Kidney (tissue), 14 donors: ENCODE results near the gene ABCA6. TPM values are rescaled to one million over a fixed set of nuclear protein-coding genes. Genes with fewer than 3 reads are reported as not detected.

Source experiments
- DNase-seq, 5 donors: peaks; one replicate each; pipeline ENCODE4 v3.0.0-alpha.2; 2013 to 2020
- FAIRE-seq: peaks from 2 replicates; lab custom pipeline; 2012; peaks lifted over from hg19 to GRCh38; lab: Jason Lieb, UNC
- H3K27ac ChIP-seq, 2 donors: one replicate each; pipeline ENCODE4 v1.7.0; 2013; ENCODE audit warnings: low read depth in 2 of 2, low read length in 2 of 2, inconsistent platforms in 1 of 2
- H3K27me3 ChIP-seq: one replicate; pipeline ENCODE4 v1.7.1; 2013; ENCODE audit warnings: low read length, inconsistent platforms; ENCODE audit not compliant: control insufficient read depth, insufficient read depth
- H3K36me3 ChIP-seq, 3 donors: one replicate each; pipeline versions ENCODE4 v1.7.0 to v1.7.1; 2013; ENCODE audit warnings: low read length in 3 of 3, control low read depth in 1 of 3, inconsistent platforms in 1 of 3; ENCODE audit not compliant: insufficient read depth in 3 of 3, control insufficient read depth in 2 of 3
- H3K4me1 ChIP-seq, 3 donors: one replicate each; pipeline versions ENCODE4 v1.7.0 to v1.7.1; 2013; ENCODE audit warnings: low read length in 3 of 3, inconsistent platforms in 1 of 3, low read depth in 1 of 3; ENCODE audit not compliant: control insufficient read depth in 2 of 3, insufficient read depth in 2 of 3
- H3K4me3 ChIP-seq, 3 donors: one replicate each; pipeline versions ENCODE4 v1.7.0 to v1.8.1; 2013; ENCODE audit warnings: low read length in 3 of 3, control low read depth in 1 of 3, inconsistent platforms in 1 of 3
- H3K9ac ChIP-seq, 3 donors: one replicate each; pipeline versions ENCODE4 v1.7.0 to v1.7.1; 2013; ENCODE audit warnings: low read length in 3 of 3, control low read depth in 1 of 3, inconsistent platforms in 1 of 3
- H3K9me3 ChIP-seq, 3 donors: one replicate each; pipeline versions ENCODE4 v1.7.0 to v1.7.1; 2013; ENCODE audit warnings: low read length in 3 of 3, control low read depth in 1 of 3, inconsistent platforms in 1 of 3; ENCODE audit not compliant: control insufficient read depth in 2 of 3, insufficient read depth in 1 of 3
- intact Hi-C: fragments of 100-400 bp; cut with DNase I; formaldehyde crosslinking; loops from one replicate; pipeline ENCODE4 v1.11.1; 2022
- polyA plus RNA-seq: library from polyadenylated mRNA; stranded (reverse); fragments of 350-450 nt; fragmentation: Illumina TruSeq; extraction: RNeasy Lipid Tissue Mini Kit (QIAGEN cat#74804); gene quantifications from one replicate; pipeline ENCODE4 v1.2.3, GENCODE V29; 2014; ENCODE audit warnings: low read depth, low replicate concordance; ENCODE audit not compliant: insufficient read depth
- total RNA-seq: library from RNA; stranded (reverse); fragmentation: NEBNext Ultra II Directional; extraction: Animal tissue kit (Norgen Biotek cat#: 25700); gene quantifications from one replicate; pipeline ENCODE4 v1.2.1, GENCODE V29; 2021
- TF ChIP-seq, protein P1 (sequence below): IDR thresholded peaks from 3 replicates; pipeline ENCODE4 v1.5.1; 2012; ENCODE audit warnings: mild to moderate bottlenecking, moderate library complexity, borderline replicate concordance; ENCODE audit not compliant: insufficient read depth; ENCODE audit errors: extremely low read depth
- donor health status: control.
- donor health status: control.
- donor health status: control.
- donor health status: control.
- donor health status: control.
- donor health status: DM: yes; HTN: yes; CAD: no.
- donor health status: Normal renal cell carcinoma (clear cell type).

Gene ABCA6
- total and polyA plus RNA-seq, 2 donors from 2014 or later = 2.9 to 7.6 TPM

DNA sequence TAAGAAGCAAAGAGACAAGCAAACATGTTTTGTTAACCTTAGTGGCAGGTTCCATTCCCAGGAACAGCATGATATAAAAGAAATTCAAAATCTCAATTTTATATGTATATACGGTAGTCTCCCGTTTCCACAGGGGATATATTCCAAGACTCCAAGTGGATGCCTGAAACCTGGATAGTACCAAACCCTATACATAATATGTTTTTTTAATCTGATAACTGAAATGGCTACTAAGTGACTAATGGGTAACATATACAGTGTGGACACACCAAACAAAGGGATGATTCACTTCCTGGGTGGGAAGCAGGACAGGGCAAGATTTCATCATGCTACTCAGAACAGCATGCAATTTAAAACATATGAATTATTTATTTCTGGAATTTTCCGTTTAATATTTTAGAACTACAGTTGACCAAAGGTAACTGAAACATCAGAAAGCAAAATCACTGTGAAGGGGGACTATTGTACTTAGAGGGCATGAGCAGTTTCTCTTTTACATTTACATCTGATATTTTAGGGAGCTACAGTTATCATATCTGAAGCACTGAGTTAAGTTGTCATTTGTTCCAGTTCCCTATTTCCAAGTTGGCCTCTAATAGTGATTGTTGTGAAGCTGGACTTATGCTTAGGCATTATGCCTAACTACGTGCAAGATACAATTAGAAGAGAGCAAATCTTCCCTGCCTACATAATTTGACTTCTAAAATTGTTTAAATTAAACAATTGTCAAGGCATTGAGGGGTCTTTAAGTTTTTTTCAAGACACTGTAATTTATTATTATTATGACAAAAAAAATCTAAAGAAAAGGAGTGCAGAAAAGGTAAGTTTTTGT lies 34.1 kb upstream of the ABCA6 start:
- TF ChIP-seq, protein P1, sequence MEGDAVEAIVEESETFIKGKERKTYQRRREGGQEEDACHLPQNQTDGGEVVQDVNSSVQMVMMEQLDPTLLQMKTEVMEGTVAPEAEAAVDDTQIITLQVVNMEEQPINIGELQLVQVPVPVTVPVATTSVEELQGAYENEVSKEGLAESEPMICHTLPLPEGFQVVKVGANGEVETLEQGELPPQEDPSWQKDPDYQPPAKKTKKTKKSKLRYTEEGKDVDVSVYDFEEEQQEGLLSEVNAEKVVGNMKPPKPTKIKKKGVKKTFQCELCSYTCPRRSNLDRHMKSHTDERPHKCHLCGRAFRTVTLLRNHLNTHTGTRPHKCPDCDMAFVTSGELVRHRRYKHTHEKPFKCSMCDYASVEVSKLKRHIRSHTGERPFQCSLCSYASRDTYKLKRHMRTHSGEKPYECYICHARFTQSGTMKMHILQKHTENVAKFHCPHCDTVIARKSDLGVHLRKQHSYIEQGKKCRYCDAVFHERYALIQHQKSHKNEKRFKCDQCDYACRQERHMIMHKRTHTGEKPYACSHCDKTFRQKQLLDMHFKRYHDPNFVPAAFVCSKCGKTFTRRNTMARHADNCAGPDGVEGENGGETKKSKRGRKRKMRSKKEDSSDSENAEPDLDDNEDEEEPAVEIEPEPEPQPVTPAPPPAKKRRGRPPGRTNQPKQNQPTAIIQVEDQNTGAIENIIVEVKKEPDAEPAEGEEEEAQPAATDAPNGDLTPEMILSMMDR = no peak
- no peak overlapping the region for H3K4me3 ChIP-seq
- no peak for FAIRE-seq
- no peaks in the 10 kb centered on the region for H3K27me3 ChIP-seq
- no peaks in the 10 kb centered on the region for H3K4me1 ChIP-seq
- intact Hi-C loops = no loop called here
- no peak for DNase-seq
- H3K27ac ChIP-seq = no peak overlapping the region
- H3K36me3 ChIP-seq = no peaks in the 10 kb centered on the region
- H3K9me3 ChIP-seq = no peaks in the 10 kb centered on the region
- no peak overlapping the region for H3K9ac ChIP-seq

DNA sequence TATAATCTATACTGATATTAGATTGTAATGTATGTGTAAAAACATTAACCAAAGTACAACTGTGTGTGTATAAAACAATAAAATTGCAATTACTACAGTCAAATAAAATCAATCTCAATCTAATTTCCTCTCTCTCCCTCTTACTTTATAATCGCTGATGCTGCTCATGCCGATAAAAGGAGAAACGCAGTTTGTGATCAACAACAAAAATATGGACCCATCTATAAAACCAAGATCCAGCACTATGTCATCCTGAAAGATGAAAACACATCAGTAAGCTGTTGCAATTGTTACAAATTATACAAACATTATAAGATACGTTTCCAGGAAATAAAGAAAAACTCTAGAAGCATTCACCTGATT lies 33.5 kb upstream of the ABCA6 start:
- TF ChIP-seq, protein P1 = no peak
- intact Hi-C loops = no loop called here
- Histone ChIP-seq H3K27me3 (no peaks in the 10 kb centered on the region), H3K9ac (no peak overlapping the region), H3K9me3 (no peaks in the 10 kb centered on the region), H3K36me3 (no peaks in the 10 kb centered on the region), H3K4me3 (no peak overlapping the region), H3K27ac (no peak overlapping the region), H3K4me1 (no peaks in the 10 kb centered on the region)
- DNase-seq (no peak), FAIRE-seq (no peak)

DNA sequence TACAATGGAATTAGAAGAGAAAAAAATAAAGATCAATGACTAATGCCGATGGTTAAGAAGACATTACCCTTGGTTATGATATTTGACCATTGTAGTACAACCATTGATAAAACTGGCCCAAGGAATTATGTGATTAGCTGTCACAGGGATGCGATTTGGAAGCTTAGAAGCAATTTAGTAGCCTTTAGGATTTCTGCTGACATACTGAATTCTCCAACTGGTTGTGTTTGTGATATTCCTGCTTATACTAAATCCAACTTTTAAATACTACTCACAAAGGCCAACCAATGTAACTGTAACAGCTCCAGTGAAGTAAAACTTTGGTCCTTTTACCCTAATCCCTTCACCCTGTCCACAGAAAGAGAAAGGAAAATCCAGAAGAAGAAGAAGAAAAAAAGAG lies 31.4 kb upstream of the ABCA6 start:
- H3K4me1 ChIP-seq = no peaks in the 10 kb centered on the region
- TF ChIP-seq, protein P1 = no peak
- no peak overlapping the region for H3K9ac ChIP-seq
- intact Hi-C loops = no loop called here
- no peaks in the 10 kb centered on the region for H3K36me3 ChIP-seq
- no peak overlapping the region for H3K4me3 ChIP-seq
- no peak overlapping the region for H3K27ac ChIP-seq
- no peaks in the 10 kb centered on the region for H3K9me3 ChIP-seq
- no peak for DNase-seq
- no peaks in the 10 kb centered on the region for H3K27me3 ChIP-seq
- FAIRE-seq = no peak
